CD4-positive, alpha-beta T cell treated with Interleukin-15 for 4 hours (primary cell): ENCODE data around the gene IL6.
"Not testable (repeated sequence)": the region's sequence is repeated elsewhere in the genome, so short reads cannot be mapped to it uniquely, and the experiment has no call there.

Source experiments
- DNase-seq: peaks from one replicate; pipeline ENCODE4 v3.0.0-alpha.2; 2020; ENCODE audit warnings: low spot score

The IL6 gene

GRCh38 chr7:22726907-22727713 is at the start of gene IL6:
IL6 (plus strand) TSS chr7:22727200; CDS start chr7:22727263, 63 bp downstream.
- no peak for DNase-seq

GRCh38 chr7:22677263-22677662 is 49.7 kb upstream of the IL6 start:
- DNase-seq = not testable (repeated sequence)

GRCh38 chr7:22677680-22678079 is 49.3 kb upstream of the IL6 start:
- no peak for DNase-seq

GRCh38 chr7:22680482-22680911 is 46.5 kb upstream of the IL6 start:
- DNase-seq = peak; percentile 61

- no peak for DNase-seq
These were observed 45.7 kb upstream of the IL6 start for GRCh38 chr7:22681312-22681711.

- no peak for DNase-seq
These were observed 44.9 kb upstream of the IL6 start for GRCh38 chr7:22681852-22682657.

GRCh38 chr7:22683379-22683778 is 43.6 kb upstream of the IL6 start:
- DNase-seq = no peak

GRCh38 chr7:22686620-22687019 is 40.4 kb upstream of the IL6 start:
- no peak for DNase-seq

GRCh38 chr7:22688084-22688483 is 38.9 kb upstream of the IL6 start:
- no peak for DNase-seq

- DNase-seq = not testable (repeated sequence)
These were observed 38.1 kb upstream of the IL6 start for GRCh38 chr7:22688934-22689333.

GRCh38 chr7:22694597-22695207 is 32.3 kb upstream of the IL6 start:
- DNase-seq = no peak

GRCh38 chr7:22695476-22696132 is 31.4 kb upstream of the IL6 start:
- DNase-seq = no peak

- no peak for DNase-seq
These were observed 30.3 kb upstream of the IL6 start for GRCh38 chr7:22696541-22697228.

GRCh38 chr7:22697322-22697859 is 29.6 kb upstream of the IL6 start:
- DNase-seq = no peak

GRCh38 chr7:22697876-22698606 is 29.0 kb upstream of the IL6 start:
- peak; percentile 28 for DNase-seq

- DNase-seq = no peak
These were observed 28.2 kb upstream of the IL6 start for GRCh38 chr7:22698767-22699166.

- no peak for DNase-seq
These were observed 26.4 kb upstream of the IL6 start for GRCh38 chr7:22700559-22701002.

GRCh38 chr7:22702516-22702915 is 24.5 kb upstream of the IL6 start:
- DNase-seq = no peak

- DNase-seq = not testable (repeated sequence)
These were observed 23.7 kb upstream of the IL6 start for GRCh38 chr7:22703107-22703855.
